Effector memory CD8-positive, alpha-beta T cell (primary cell): ENCODE results near the gene INHBA.

Source experiments
- ATAC-seq: fragments of 150-1000 bp; cut with Tn5 transposase; replicated peaks from 2 replicates; pipeline ENCODE4 v1.10.0; 2021; ENCODE audit warnings: mild to moderate bottlenecking, moderate library complexity
- DNase-seq, 3 experiments: peaks; one replicate each; pipeline ENCODE4 v3.0.0; 2021
- H3K27ac Mint-ChIP-seq, 2 donors: one replicate each; pipeline ENCODE4 v1.8.0; 2022; ENCODE audit warnings: mild to moderate bottlenecking in 2 of 2, mixed read lengths in 2 of 2, moderate library complexity in 2 of 2
- H3K27me3 Mint-ChIP-seq, 2 donors: one replicate each; pipeline ENCODE4 v1.8.0; 2022; ENCODE audit warnings: mixed read lengths in 2 of 2
- H3K36me3 Mint-ChIP-seq: one replicate; pipeline ENCODE4 v1.8.0; 2022; ENCODE audit warnings: mild to moderate bottlenecking, moderate library complexity, mixed read lengths; ENCODE audit not compliant: insufficient read depth
- H3K4me1 Mint-ChIP-seq, 2 donors: one replicate each; pipeline ENCODE4 v1.8.0; 2022; ENCODE audit warnings: low read depth in 2 of 2, mixed read lengths in 2 of 2
- H3K4me3 Mint-ChIP-seq, 2 donors: one replicate each; pipeline ENCODE4 v1.8.0; 2022; ENCODE audit warnings: mild to moderate bottlenecking in 2 of 2, mixed read lengths in 2 of 2, moderate library complexity in 2 of 2
- H3K9me3 Mint-ChIP-seq, 2 donors: one replicate each; pipeline ENCODE4 v1.8.0; 2022; ENCODE audit warnings: mixed read lengths in 2 of 2

Gene INHBA

DNA sequence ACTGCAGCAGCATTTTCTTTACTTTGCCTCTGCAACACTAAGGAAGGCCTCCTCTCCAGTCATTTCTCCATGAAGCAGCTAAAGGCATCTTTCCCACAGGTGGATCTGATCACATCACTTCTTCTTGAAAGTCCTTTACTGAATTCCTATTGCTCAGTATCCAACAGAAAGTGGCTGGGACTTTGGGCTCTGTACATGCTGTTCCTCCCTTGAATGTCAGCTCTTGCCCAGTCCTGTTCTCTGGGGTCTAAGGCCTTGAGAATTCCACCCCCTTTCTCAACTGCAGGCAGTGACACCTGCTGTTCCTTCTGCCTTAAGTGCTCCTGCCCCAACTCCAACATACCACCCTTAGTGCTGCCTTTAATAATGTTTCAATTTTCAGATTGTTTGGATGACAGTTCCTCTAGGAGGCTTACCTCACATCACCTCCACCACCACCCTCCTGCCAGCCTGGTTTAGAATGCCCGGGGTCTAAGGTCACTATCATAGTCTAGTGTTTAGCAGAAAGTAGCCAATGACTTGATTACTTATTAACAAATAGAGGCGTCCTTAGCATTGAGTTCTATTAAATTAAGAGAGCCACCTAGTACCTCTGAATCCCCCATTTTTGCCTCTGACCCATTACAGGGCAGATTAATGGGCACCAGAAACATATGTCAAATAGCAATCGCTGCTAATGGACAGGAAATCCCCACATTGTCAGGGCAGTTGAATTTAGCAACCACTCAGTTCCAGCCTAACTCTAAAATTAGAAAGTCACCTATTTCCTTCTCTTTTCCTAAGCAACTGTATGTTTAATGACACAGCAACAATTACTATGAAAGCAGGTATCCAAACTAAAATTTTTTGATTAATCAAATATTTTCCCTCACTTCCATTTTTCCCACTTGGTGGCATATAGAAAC is 11.4 kb downstream of the INHBA start:
- Mint-ChIP-seq H3K27ac (no peak overlapping the region), H3K36me3 (peaks cover 6% of the 10 kb centered on the region), H3K9me3 (no peaks in the 10 kb centered on the region), H3K27me3 (peaks cover 0 to 33% of the 10 kb centered on the region in 2 donors), H3K4me3 (no peak overlapping the region), H3K4me1 (no peaks in the 10 kb centered on the region)
- no peak for ATAC-seq
- DNase-seq, result no peak

- no peak overlapping the region for H3K4me3 Mint-ChIP-seq
- H3K27me3 Mint-ChIP-seq, result peaks cover 0 to 22% of the 10 kb centered on the region in 2 donors
- peaks cover 3% of the 10 kb centered on the region for H3K36me3 Mint-ChIP-seq
- H3K9me3 Mint-ChIP-seq, result no peaks in the 10 kb centered on the region
- no peak overlapping the region for H3K27ac Mint-ChIP-seq
- ATAC-seq (no peak), DNase-seq (no peak)
- H3K4me1 Mint-ChIP-seq, result no peaks in the 10 kb centered on the region
Observed at GRCh38 chr7:41689815-41690214, 13.1 kb downstream of the INHBA start.

- no peaks in the 10 kb centered on the region for H3K4me1 Mint-ChIP-seq
- no peak overlapping the region for H3K4me3 Mint-ChIP-seq
- DNase-seq (no peak), ATAC-seq (no peak)
- no peaks in the 10 kb centered on the region for H3K9me3 Mint-ChIP-seq
- H3K36me3 Mint-ChIP-seq, result peaks cover 3% of the 10 kb centered on the region
- H3K27ac Mint-ChIP-seq, result no peak overlapping the region
- peaks cover 0 to 22% of the 10 kb centered on the region in 2 donors for H3K27me3 Mint-ChIP-seq
Observed at GRCh38 chr7:41688906-41689305, 14.0 kb downstream of the INHBA start.

DNA sequence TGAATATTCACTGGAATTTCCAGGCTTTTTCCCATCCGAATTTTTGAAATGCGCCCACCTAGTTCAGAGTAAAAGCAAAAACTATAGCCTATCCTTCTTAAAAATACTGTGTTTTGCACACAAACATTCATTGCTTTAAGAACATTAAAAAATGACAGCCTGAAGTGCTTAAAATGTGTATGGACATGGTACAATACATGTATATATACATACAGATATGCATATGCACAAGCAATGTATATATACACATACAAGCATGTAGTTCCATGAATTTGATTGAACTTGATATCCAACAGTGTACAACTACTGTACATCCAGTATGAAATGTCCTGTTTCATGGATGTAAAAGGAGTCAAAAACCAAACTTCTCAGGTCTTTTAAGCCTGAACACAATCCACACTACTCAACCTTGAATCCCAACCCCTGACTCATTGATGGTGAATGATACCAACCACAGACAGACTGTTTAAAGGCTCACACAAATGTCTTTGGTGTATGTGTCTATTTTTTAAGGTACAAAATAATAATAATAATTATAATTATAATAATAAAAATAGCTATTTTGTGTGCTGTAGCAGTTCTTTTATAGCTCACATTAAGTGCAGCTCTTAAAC is 14.8 kb downstream of the INHBA start:
- H3K4me1 Mint-ChIP-seq, result no peaks in the 10 kb centered on the region
- no peak for ATAC-seq

DNA sequence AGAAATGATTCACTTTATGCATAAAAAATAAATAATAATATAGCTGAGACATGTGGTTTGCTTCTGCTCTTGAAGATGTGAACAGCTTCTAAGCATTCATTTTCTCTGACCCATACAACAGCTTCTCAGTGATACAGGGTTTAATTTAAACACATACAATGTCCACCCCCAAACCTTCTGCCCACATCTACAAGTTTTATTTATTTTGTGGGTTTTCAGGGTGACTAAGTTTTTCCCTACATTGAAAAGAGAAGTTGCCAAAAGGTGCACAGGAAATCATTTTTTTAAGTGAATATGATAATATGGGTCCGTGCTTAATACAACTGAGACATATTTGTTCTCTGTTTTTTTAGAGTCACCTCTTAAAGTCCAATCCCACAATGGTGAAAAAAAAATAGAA is 17.2 kb downstream of the INHBA start:
- no peak overlapping the region for H3K27ac Mint-ChIP-seq
- H3K4me1 Mint-ChIP-seq, result no peaks in the 10 kb centered on the region
- H3K9me3 Mint-ChIP-seq, result no peaks in the 10 kb centered on the region
- DNase-seq (no peak), ATAC-seq (no peak)
- H3K4me3 Mint-ChIP-seq, result no peak overlapping the region
- peaks cover 0 to 6% of the 10 kb centered on the region in 2 donors for H3K27me3 Mint-ChIP-seq
- no peaks in the 10 kb centered on the region for H3K36me3 Mint-ChIP-seq

More for the DNA sequence above, 14.8 kb downstream of the INHBA start:
- no peak for DNase-seq
- peaks cover 3% of the 10 kb centered on the region for H3K36me3 Mint-ChIP-seq
- no peaks in the 10 kb centered on the region for H3K9me3 Mint-ChIP-seq
- H3K27me3 Mint-ChIP-seq, result peaks cover 0 to 22% of the 10 kb centered on the region in 2 donors
- no peak overlapping the region for H3K27ac Mint-ChIP-seq
- no peak overlapping the region for H3K4me3 Mint-ChIP-seq

DNA sequence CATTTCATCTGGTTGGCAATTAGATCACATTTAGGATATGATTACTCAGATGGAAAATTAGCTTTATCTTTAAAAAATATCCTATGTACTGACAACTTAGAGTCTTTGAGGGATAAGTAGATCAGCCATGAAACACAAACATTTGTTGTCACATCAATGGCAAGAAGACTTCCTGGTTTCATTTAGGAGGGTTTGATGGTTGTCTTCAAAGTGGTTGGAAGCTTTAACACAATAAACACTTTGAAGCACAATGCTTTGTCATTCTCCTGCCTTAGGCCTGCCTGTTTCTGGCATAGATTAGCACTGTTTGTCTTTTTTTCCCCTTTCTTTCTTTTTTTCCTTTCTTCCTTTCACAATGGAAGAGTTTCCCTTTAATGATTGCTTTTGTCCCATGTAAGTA is 20.5 kb downstream of the INHBA start:
- H3K9me3 Mint-ChIP-seq, result no peaks in the 10 kb centered on the region
- H3K4me3 Mint-ChIP-seq, result no peak overlapping the region
- H3K4me1 Mint-ChIP-seq, result no peaks in the 10 kb centered on the region
- H3K27me3 Mint-ChIP-seq, result no peaks in the 10 kb centered on the region
- DNase-seq (no peak), ATAC-seq (no peak)
- H3K27ac Mint-ChIP-seq, result no peak overlapping the region
- H3K36me3 Mint-ChIP-seq, result no peaks in the 10 kb centered on the region

DNA sequence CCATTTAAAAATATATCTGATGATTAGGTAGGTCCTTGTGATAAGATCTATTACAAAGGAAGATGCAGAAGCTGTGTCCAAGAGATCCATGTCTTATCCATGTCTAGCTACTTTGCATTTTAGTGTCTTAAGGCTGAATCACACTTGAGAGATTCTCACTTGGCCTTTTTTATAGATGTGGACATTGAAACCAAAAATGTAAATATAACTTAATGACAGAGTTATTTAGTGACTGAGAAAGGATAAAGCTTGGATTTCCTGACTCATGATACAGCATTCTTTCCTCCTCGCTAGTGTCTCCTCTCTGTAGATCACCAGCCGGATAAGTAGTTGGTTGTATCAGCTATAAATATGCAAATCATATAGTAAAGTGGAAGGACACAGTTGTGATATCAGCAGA is 23.3 kb downstream of the INHBA start:
- Mint-ChIP-seq H3K36me3 (no peaks in the 10 kb centered on the region), H3K27ac (no peak overlapping the region), H3K9me3 (no peaks in the 10 kb centered on the region), H3K4me1 (no peaks in the 10 kb centered on the region), H3K4me3 (no peak overlapping the region), H3K27me3 (no peaks in the 10 kb centered on the region)
- ATAC-seq (no peak), DNase-seq (no peak)

- ATAC-seq (no peak), DNase-seq (no peak)
- no peak overlapping the region for H3K4me3 Mint-ChIP-seq
- H3K27ac Mint-ChIP-seq, result no peak overlapping the region
- no peaks in the 10 kb centered on the region for H3K4me1 Mint-ChIP-seq
- H3K36me3 Mint-ChIP-seq, result no peaks in the 10 kb centered on the region
- H3K9me3 Mint-ChIP-seq, result peaks cover 3 to 12% of the 10 kb centered on the region in 2 donors
- no peaks in the 10 kb centered on the region for H3K27me3 Mint-ChIP-seq
Observed at GRCh38 chr7:41674505-41675023, 28.3 kb downstream of the INHBA start.

DNA sequence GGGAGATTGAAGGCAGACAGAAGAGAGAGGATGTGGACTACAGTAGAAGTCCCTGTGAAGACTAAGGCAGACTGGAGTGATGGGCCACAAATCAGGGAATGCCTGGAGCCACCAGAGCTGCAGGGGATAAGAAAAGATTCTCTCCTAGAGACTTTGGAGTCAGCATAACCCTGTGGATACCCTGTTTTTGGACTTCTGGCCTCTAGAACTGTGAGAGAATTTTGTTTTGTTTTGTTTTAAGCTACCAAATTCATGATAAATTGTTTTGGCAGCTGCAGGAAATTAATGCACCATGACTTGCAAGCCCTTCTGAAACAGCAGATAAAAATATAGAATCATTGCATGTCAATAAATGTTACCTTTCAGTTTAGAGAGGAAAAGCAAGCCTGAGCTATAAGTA is 41.3 kb downstream of the INHBA start:
- Mint-ChIP-seq H3K4me3 (no peak overlapping the region), H3K27ac (no peak overlapping the region), H3K4me1 (no peaks in the 10 kb centered on the region), H3K27me3 (no peaks in the 10 kb centered on the region), H3K36me3 (peaks cover 3% of the 10 kb centered on the region), H3K9me3 (peaks cover 5 to 11% of the 10 kb centered on the region in 2 donors)
- no peak for ATAC-seq
- no peak for DNase-seq

- no peak overlapping the region for H3K27ac Mint-ChIP-seq
Observed at GRCh38 chr7:41659539-41659938, 43.4 kb downstream of the INHBA start.

DNA sequence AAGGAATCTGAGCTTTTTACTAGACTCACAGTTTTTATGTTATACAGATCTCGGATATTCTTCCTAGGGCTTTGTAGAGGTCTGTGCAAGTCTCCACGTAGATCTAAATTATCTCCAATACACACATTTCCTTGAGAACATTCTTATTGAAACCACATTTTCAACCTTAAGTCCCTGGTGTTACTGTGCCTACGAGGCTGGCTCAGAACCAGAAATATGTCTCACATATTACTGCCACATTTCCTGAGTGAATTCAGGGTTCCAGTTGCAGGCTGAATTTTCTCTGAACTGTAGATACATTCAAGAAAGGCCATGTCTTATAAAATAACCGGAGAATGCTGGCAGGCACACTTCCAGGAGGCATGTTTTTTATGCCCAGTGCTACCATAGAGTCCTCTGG is 46.5 kb downstream of the INHBA start:
- ATAC-seq, result no peak
- DNase-seq, result no peak
- Mint-ChIP-seq H3K9me3 (peaks cover 0 to 6% of the 10 kb centered on the region in 2 donors), H3K4me1 (no peaks in the 10 kb centered on the region), H3K27me3 (no peaks in the 10 kb centered on the region), H3K36me3 (peaks cover 2% of the 10 kb centered on the region), H3K4me3 (no peak overlapping the region), H3K27ac (no peak overlapping the region)

More at GRCh38 chr7:41659539-41659938, 43.4 kb downstream of the INHBA start:
- no peak for ATAC-seq
- Mint-ChIP-seq H3K4me1 (no peaks in the 10 kb centered on the region), H3K4me3 (no peak overlapping the region), H3K27me3 (no peaks in the 10 kb centered on the region), H3K9me3 (peaks cover 4 to 11% of the 10 kb centered on the region in 2 donors), H3K36me3 (peaks cover 3% of the 10 kb centered on the region)
- DNase-seq, result no peak

DNA sequence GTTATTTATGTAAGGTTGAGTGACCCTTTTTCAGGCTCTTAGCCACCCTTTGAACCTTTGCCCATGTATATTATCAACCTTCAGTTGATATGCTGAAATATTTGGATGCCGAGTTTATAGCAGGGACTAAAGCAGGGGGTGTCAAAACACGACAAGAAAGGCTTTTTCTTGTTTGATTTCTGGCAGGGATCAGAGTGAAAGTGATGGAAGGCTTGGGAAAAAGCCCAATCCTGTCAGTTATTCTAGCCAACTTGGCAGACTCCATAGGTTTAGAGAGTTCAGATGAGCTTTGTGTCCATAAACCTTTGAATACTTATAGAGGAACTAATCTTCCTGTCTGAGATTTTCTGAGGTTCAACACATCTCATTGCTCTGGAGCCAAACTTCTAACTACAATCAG is 47.5 kb downstream of the INHBA start:
- DNase-seq, result no peak
- peaks cover 0 to 6% of the 10 kb centered on the region in 2 donors for H3K9me3 Mint-ChIP-seq

DNA sequence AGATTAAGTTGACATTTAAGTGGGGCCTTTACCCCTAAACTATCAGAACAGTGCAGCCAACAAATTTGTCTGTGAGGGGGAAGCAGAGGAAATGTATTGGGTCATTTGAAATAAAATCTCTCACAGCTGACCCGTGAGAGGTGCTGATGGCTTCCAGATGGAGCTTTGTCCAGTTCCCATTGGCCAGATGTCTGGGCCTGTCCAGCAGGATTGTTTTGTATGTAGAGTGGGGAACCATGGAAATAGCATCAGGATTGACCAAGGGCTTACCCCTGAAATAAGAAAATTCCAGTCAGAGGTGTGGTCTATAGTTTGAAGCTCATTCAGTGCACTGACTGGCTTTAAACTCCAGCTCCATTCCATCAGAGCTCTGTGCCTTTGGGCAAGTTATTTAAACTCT is 50.6 kb downstream of the INHBA start:
- Mint-ChIP-seq H3K27me3 (no peaks in the 10 kb centered on the region), H3K4me3 (no peak overlapping the region), H3K4me1 (no peaks in the 10 kb centered on the region), H3K27ac (no peak overlapping the region), H3K36me3 (peaks cover 2% of the 10 kb centered on the region), H3K9me3 (peaks cover 0 to 6% of the 10 kb centered on the region in 2 donors)
- DNase-seq, result no peak
- no peak for ATAC-seq

More for the DNA sequence above, 47.5 kb downstream of the INHBA start:
- Mint-ChIP-seq H3K4me1 (no peaks in the 10 kb centered on the region), H3K4me3 (no peak overlapping the region), H3K27ac (no peak overlapping the region), H3K27me3 (no peaks in the 10 kb centered on the region), H3K36me3 (peaks cover 2% of the 10 kb centered on the region)
- no peak for ATAC-seq

GRCh38 chr7:41648501-41648900 is 54.4 kb downstream of the INHBA start:
- Mint-ChIP-seq H3K4me3 (no peak overlapping the region), H3K4me1 (no peaks in the 10 kb centered on the region), H3K9me3 (peaks cover 0 to 6% of the 10 kb centered on the region in 2 donors), H3K36me3 (peaks cover 2% of the 10 kb centered on the region), H3K27ac (no peak overlapping the region), H3K27me3 (no peaks in the 10 kb centered on the region)
- DNase-seq, result no peak
- ATAC-seq, result no peak
